OCI-LY7 (cell line): ENCODE results near the gene ST14. TPM values are rescaled to one million over a fixed set of nuclear protein-coding genes. Genes with fewer than 3 reads are reported as not detected.
"Not testable (repeated sequence)": the region's sequence is repeated elsewhere in the genome, so short reads cannot be mapped to it uniquely, and the experiment has no call there.

Source experiments
- BruUV-seq: library from RNA; stranded (reverse); fragments of 400-500 nt; replicated peaks from 2 replicates; lab custom pipeline; 2021; lab: Mats Ljungman, UMichigan
- CTCF ChIA-PET: fragments of 300-600 bp; sonication (Branson Sonifier 250); formaldehyde crosslinking; loops from one replicate; lab custom pipeline; 2022; ENCODE audit warnings: antibody characterized with exemption; ENCODE audit not compliant: unreplicated experiment; lab: Charles Lee
- POLR2A ChIA-PET: fragments of 300-600 bp; sonication (Branson Sonifier 250); formaldehyde crosslinking; loops from one replicate; lab custom pipeline; 2022; ENCODE audit warnings: antibody characterized with exemption; lab: Charles Lee
- DNase-seq: peaks from one replicate; pipeline ENCODE4 v3.0.0-alpha.2; 2015; ENCODE audit warnings: low spot score
- H2AFZ ChIP-seq: fragments of 200-600 bp; sonication (generic), shearing (Covaris generic); 2 replicates; pipeline ENCODE4 v1.6.1; 2014; ENCODE audit warnings: mild to moderate bottlenecking, antibody characterized with exemption, low read length, moderate library complexity
- H3K27ac ChIP-seq: fragments of 200-600 bp; sonication (generic); 2 replicates; pipeline ENCODE4 v1.5.1; 2014; ENCODE audit warnings: mixed run types, low read depth, mild to moderate bottlenecking, moderate library complexity, low read length, inconsistent platforms; ENCODE audit not compliant: poor library complexity, severe bottlenecking
- H3K36me3 ChIP-seq: fragments of 200-600 bp; sonication (generic); 2 replicates; pipeline ENCODE4 v1.6.1; 2014; ENCODE audit warnings: mild to moderate bottlenecking, antibody characterized with exemption, low read length, moderate library complexity, mixed read lengths; ENCODE audit not compliant: insufficient read depth
- H3K4me1 ChIP-seq: fragments of 200-600 bp; sonication (generic); 2 replicates; pipeline ENCODE4 v1.5.1; 2014; ENCODE audit warnings: mild to moderate bottlenecking, low read length; ENCODE audit not compliant: insufficient read depth, poor library complexity, severe bottlenecking
- H3K4me2 ChIP-seq: fragments of 200-600 bp; sonication (generic); 2 replicates; pipeline ENCODE4 v1.6.1; 2014; ENCODE audit warnings: mild to moderate bottlenecking, low read length
- H3K4me3 ChIP-seq: fragments of 200-600 bp; sonication (generic); 2 replicates; pipeline ENCODE4 v1.5.1; 2014; ENCODE audit warnings: mild to moderate bottlenecking, low read depth, low read length; ENCODE audit not compliant: poor library complexity, severe bottlenecking
- H3K79me2 ChIP-seq: fragments of 200-600 bp; sonication (generic); 2 replicates; pipeline ENCODE4 v1.6.1; 2016; ENCODE audit warnings: low read depth, mild to moderate bottlenecking, low read length, moderate library complexity, mixed read lengths; ENCODE audit not compliant: insufficient read depth
- H3K9me2 ChIP-seq: fragments of 200-600 bp; sonication (generic); 2 replicates; pipeline ENCODE4 v1.6.1; 2016; ENCODE audit warnings: mild to moderate bottlenecking, low read length, mixed read lengths; ENCODE audit not compliant: insufficient read depth
- H3K9me3 ChIP-seq: fragments of 200-600 bp; sonication (generic); 2 replicates; pipeline ENCODE4 v1.6.1; 2014; ENCODE audit warnings: mild to moderate bottlenecking, mixed run types, low read length, mixed read lengths
- H4K20me1 ChIP-seq: fragments of 200-600 bp; sonication (generic); 2 replicates; pipeline ENCODE4 v1.6.1; 2014; ENCODE audit warnings: mild to moderate bottlenecking, antibody characterized with exemption, low read length, moderate library complexity, mixed read lengths; ENCODE audit not compliant: insufficient read depth
- EZH2phosphoT487 ChIP-seq: fragments of 200-600 bp; sonication (generic); IDR thresholded peaks from 2 replicates; pipeline ENCODE4 v1.6.1; 2018; ENCODE audit warnings: low read depth, borderline replicate concordance, mild to moderate bottlenecking, mixed run types, antibody characterized with exemption, low read length, moderate library complexity, mixed read lengths
- intact Hi-C: fragments of 100-400 bp; cut with micrococcal nuclease; formaldehyde crosslinking; loops from one replicate; pipeline ENCODE4 v1.10.0; 2022; ENCODE audit not compliant: unreplicated experiment
- total RNA-seq, 2 experiments: library from RNA; depleted of rRNA in 1 of 2; stranded (reverse); fragments of >200 nt in 1 of 2; shearing (Covaris generic) in 1 of 2; gene quantifications; 2 replicates each; pipeline ENCODE4 v1.2.3, GENCODE V29; 2014 to 2022
- TF ChIP-seq, protein P1 (sequence below): fragments of 200-600 bp; sonication (generic); conservative IDR thresholded peaks from 2 replicates; pipeline ENCODE4 v1.5.1; 2014; ENCODE audit warnings: mild to moderate bottlenecking, antibody characterized with exemption, low read length, moderate library complexity, mixed read lengths

Gene ST14
- total RNA-seq, 2 experiments from 2014 or later, result 98.0 to 135 TPM

GRCh38 chr11:130191896-130192295, 32.3 kb downstream of the ST14 start:
- Histone ChIP-seq H3K9me3 (no peaks in the 10 kb centered on the region), H3K36me3 (peaks cover 93% of the 10 kb centered on the region), H2AFZ (no peak overlapping the region), H3K4me1 (peaks cover 30% of the 10 kb centered on the region), H4K20me1 (no peaks in the 10 kb centered on the region), H3K79me2 (peaks cover 25% of the 10 kb centered on the region), H3K4me3 (no peak overlapping the region), H3K27ac (no peak overlapping the region), H3K4me2 (no peak overlapping the region), H3K9me2 (no peaks in the 10 kb centered on the region)
- CTCF ChIA-PET, result interaction anchor here (0.6 kb wide), 1 partner anchor 313 kb away, joined by 3 read pairs; no protein-coding TSS in a partner anchor
- DNase-seq, result no peak
- intact Hi-C loops, result no loop called here
- BruUV-seq, result no TSS peak
- TF ChIP-seq, protein P1, sequence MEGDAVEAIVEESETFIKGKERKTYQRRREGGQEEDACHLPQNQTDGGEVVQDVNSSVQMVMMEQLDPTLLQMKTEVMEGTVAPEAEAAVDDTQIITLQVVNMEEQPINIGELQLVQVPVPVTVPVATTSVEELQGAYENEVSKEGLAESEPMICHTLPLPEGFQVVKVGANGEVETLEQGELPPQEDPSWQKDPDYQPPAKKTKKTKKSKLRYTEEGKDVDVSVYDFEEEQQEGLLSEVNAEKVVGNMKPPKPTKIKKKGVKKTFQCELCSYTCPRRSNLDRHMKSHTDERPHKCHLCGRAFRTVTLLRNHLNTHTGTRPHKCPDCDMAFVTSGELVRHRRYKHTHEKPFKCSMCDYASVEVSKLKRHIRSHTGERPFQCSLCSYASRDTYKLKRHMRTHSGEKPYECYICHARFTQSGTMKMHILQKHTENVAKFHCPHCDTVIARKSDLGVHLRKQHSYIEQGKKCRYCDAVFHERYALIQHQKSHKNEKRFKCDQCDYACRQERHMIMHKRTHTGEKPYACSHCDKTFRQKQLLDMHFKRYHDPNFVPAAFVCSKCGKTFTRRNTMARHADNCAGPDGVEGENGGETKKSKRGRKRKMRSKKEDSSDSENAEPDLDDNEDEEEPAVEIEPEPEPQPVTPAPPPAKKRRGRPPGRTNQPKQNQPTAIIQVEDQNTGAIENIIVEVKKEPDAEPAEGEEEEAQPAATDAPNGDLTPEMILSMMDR, result no peak
- POLR2A ChIA-PET, result interaction anchor here (0.7 kb wide), 1 partner anchor 271 kb away, joined by 3 read pairs; no protein-coding TSS in a partner anchor

- H3K9me2 ChIP-seq, result no peaks in the 10 kb centered on the region
- H3K79me2 ChIP-seq, result peaks cover 16% of the 10 kb centered on the region
- CTCF ChIA-PET, result no interaction called here
- no peaks in the 10 kb centered on the region for H4K20me1 ChIP-seq
- no peak overlapping the region for H2AFZ ChIP-seq
- no peak overlapping the region for H3K27ac ChIP-seq
- no peak for TF ChIP-seq EZH2phosphoT487
- TF ChIP-seq, protein P1, result no peak
- POLR2A ChIA-PET, result no interaction called here
- no peak overlapping the region for H3K4me3 ChIP-seq
- intact Hi-C loops, result no loop called here
- peaks cover 94% of the 10 kb centered on the region for H3K36me3 ChIP-seq
- H3K9me3 ChIP-seq, result no peaks in the 10 kb centered on the region
- BruUV-seq, result no TSS peak
- DNase-seq, result no peak
- H3K4me2 ChIP-seq, result no peak overlapping the region
- H3K4me1 ChIP-seq, result peaks cover 21% of the 10 kb centered on the region
Measured at GRCh38 chr11:130192845-130193267, 33.3 kb downstream of the ST14 start.

- H4K20me1 ChIP-seq, H3K79me2 ChIP-seq, H3K9me3 ChIP-seq, CTCF ChIA-PET, H3K27ac ChIP-seq, H2AFZ ChIP-seq, H3K4me3 ChIP-seq, H3K9me2 ChIP-seq, BruUV-seq, H3K4me2 ChIP-seq, DNase-seq, POLR2A ChIA-PET, intact Hi-C loops: not testable (repeated sequence)
- Histone ChIP-seq H3K36me3 (peaks cover 94% of the 10 kb centered on the region), H3K4me1 (peaks cover 14% of the 10 kb centered on the region)
Measured at GRCh38 chr11:130193551-130193950, 34.0 kb downstream of the ST14 start.
